Right lobe of liver (tissue), 4 donors: ENCODE data around the gene ALDH18A1.

Source experiments
- POLR2A ChIP-seq: fragments of 450-650 bp; IDR thresholded peaks from one replicate; pipeline ENCODE4 v1.6.1; 2017; ENCODE audit warnings: antibody characterized with exemption, mild to moderate bottlenecking
- TF ChIP-seq, protein P1 (sequence below), 4 donors: fragments of 200-600 bp in 3 of 4; fragments of 450-650 bp in 1 of 4; IDR thresholded peaks; one replicate each; pipeline versions ENCODE4 v1.5.1 to v1.8.0; 2016 to 2022; ENCODE audit warnings: antibody characterized with exemption in 4 of 4, mild to moderate bottlenecking in 2 of 4
- donor health status: DM: no; HTN: no; CAD: no.
- donor health status: DM: no; HTN: no; CAD: no.
- donor health status: DM: no; HTN: yes; CAD: no.

DNA sequence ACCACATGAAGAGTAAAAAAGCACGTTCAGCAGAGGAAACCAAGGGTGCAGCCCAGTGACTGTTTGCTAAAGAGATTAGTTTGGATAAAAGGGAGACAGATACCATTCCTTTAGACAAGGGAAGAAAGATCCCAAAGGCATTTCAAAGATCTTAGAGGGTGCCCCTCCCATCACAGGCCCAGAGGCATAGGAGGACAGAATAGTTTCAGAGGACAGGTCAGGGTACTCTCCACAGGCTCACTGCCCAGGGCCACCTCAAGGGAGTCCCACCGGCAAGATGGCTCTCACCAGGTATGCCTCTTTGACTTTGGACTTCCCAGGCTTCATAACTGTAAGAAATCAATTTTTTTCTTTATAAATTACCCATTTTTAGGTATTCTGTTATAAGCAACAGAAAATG lies 41.9 kb upstream of the ALDH18A1 start:
- TF ChIP-seq, protein P1, sequence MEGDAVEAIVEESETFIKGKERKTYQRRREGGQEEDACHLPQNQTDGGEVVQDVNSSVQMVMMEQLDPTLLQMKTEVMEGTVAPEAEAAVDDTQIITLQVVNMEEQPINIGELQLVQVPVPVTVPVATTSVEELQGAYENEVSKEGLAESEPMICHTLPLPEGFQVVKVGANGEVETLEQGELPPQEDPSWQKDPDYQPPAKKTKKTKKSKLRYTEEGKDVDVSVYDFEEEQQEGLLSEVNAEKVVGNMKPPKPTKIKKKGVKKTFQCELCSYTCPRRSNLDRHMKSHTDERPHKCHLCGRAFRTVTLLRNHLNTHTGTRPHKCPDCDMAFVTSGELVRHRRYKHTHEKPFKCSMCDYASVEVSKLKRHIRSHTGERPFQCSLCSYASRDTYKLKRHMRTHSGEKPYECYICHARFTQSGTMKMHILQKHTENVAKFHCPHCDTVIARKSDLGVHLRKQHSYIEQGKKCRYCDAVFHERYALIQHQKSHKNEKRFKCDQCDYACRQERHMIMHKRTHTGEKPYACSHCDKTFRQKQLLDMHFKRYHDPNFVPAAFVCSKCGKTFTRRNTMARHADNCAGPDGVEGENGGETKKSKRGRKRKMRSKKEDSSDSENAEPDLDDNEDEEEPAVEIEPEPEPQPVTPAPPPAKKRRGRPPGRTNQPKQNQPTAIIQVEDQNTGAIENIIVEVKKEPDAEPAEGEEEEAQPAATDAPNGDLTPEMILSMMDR (IDR thresholded peaks at IDR 0.05): no peak
- no peak for TF ChIP-seq POLR2A
